ENCODE measurements around the gene HBD.

The HBD gene

DNA sequence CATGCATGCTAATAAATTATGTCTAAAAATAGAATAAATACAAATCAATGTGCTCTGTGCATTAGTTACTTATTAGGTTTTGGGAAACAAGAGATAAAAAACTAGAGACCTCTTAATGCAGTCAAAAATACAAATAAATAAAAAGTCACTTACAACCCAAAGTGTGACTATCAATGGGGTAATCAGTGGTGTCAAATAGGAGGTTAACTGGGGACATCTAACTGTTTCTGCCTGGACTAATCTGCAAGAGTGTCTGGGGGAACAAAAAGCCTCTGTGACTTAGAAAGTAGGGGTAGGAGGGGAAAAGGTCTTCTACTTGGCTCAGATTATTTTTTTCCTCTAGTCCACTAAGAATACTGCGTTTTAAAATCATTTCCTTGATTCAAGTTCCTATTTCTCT, 6.6 kb downstream of the HBD start:
- no peak for DNase-seq
- Histone ChIP-seq H3K9me3 (no peaks in the 10 kb centered on the region), H3K36me3 (no peaks in the 10 kb centered on the region), H3K27me3 (no peaks in the 10 kb centered on the region), H3K4me3 (ENCODE audit: low read depth, low read length) (no peak overlapping the region), H3K4me1 (no peaks in the 10 kb centered on the region)
- TF ChIP-seq, protein P1, sequence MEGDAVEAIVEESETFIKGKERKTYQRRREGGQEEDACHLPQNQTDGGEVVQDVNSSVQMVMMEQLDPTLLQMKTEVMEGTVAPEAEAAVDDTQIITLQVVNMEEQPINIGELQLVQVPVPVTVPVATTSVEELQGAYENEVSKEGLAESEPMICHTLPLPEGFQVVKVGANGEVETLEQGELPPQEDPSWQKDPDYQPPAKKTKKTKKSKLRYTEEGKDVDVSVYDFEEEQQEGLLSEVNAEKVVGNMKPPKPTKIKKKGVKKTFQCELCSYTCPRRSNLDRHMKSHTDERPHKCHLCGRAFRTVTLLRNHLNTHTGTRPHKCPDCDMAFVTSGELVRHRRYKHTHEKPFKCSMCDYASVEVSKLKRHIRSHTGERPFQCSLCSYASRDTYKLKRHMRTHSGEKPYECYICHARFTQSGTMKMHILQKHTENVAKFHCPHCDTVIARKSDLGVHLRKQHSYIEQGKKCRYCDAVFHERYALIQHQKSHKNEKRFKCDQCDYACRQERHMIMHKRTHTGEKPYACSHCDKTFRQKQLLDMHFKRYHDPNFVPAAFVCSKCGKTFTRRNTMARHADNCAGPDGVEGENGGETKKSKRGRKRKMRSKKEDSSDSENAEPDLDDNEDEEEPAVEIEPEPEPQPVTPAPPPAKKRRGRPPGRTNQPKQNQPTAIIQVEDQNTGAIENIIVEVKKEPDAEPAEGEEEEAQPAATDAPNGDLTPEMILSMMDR (IDR thresholded peaks at IDR 0.05; ENCODE audit: low read depth, low read length), result no peak

DNA sequence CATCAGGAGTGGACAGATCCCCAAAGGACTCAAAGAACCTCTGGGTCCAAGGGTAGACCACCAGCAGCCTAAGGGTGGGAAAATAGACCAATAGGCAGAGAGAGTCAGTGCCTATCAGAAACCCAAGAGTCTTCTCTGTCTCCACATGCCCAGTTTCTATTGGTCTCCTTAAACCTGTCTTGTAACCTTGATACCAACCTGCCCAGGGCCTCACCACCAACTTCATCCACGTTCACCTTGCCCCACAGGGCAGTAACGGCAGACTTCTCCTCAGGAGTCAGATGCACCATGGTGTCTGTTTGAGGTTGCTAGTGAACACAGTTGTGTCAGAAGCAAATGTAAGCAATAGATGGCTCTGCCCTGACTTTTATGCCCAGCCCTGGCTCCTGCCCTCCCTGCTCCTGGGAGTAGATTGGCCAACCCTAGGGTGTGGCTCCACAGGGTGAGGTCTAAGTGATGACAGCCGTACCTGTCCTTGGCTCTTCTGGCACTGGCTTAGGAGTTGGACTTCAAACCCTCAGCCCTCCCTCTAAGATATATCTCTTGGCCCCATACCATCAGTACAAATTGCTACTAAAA, 7.5 kb downstream of the HBD start, which contains the start of gene HBB:
TSS of gene HBB (minus strand) at position 340 of the 579 bp plus-strand sequence. CDS start at position 290, 50 bp downstream.
- no peaks in the 10 kb centered on the region for H3K4me1 ChIP-seq
- TF ChIP-seq, protein P1 (IDR thresholded peaks at IDR 0.05; ENCODE audit: low read depth, low read length), result no peak
- no peak for DNase-seq
- no peaks in the 10 kb centered on the region for H3K27me3 ChIP-seq
- no peaks in the 10 kb centered on the region for H3K9me3 ChIP-seq
- no peaks in the 10 kb centered on the region for H3K36me3 ChIP-seq
- no peak within 1 kb of the TSS for H3K4me3 ChIP-seq (ENCODE audit: low read depth, low read length)

DNA sequence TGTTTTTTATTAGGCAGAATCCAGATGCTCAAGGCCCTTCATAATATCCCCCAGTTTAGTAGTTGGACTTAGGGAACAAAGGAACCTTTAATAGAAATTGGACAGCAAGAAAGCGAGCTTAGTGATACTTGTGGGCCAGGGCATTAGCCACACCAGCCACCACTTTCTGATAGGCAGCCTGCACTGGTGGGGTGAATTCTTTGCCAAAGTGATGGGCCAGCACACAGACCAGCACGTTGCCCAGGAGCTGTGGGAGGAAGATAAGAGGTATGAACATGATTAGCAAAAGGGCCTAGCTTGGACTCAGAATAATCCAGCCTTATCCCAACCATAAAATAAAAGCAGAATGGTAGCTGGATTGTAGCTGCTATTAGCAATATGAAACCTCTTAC, 8.8 kb downstream of the HBD start:
- H3K9me3 ChIP-seq, result no peaks in the 10 kb centered on the region
- H3K36me3 ChIP-seq, result no peaks in the 10 kb centered on the region
- TF ChIP-seq, protein P1 (IDR thresholded peaks at IDR 0.05; ENCODE audit: low read depth, low read length), result no peak
- H3K27me3 ChIP-seq, result no peaks in the 10 kb centered on the region
- H3K4me1 ChIP-seq, result no peaks in the 10 kb centered on the region
- no peak for DNase-seq
- H3K4me3 ChIP-seq (ENCODE audit: low read depth, low read length), result no peak overlapping the region

DNA sequence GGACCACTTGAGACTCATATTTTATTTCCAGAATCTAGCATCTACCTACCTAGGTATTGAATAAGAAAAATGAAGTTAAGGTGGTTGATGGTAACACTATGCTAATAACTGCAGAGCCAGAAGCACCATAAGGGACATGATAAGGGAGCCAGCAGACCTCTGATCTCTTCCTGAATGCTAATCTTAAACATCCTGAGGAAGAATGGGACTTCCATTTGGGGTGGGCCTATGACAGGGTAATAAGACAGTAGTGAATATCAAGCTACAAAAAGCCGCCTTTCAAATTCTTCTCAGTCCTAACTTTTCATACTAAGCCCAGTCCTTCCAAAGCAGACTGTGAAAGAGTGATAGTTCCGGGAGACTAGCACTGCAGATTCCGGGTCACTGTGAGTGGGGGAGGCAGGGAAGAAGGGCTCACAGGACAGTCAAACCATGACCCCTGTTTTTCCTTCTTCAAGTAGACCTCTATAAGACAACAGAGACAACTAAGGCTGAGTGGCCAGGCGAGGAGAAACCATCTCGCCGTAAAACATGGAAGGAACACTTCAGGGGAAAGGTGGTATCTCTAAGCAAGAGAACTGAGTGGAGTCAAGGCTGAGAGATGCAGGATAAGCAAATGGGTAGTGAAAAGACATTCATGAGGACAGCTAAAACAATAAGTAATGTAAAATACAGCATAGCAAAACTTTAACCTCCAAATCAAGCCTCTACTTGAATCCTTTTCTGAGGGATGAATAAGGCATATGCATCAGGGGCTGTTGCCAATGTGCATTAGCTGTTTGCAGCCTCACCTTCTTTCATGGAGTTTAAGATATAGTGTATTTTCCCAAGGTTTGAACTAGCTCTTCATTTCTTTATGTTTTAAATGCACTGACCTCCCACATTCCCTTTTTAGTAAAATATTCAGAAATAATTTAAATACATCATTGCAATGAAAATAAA, 9.5 kb downstream of the HBD start:
- Histone ChIP-seq H3K36me3 (no peaks in the 10 kb centered on the region), H3K9me3 (no peaks in the 10 kb centered on the region), H3K4me1 (no peaks in the 10 kb centered on the region), H3K27me3 (no peaks in the 10 kb centered on the region), H3K4me3 (ENCODE audit: low read depth, low read length) (no peak overlapping the region)
- TF ChIP-seq, protein P1 (IDR thresholded peaks at IDR 0.05; ENCODE audit: low read depth, low read length), result no peak
- DNase-seq, result no peak

DNA sequence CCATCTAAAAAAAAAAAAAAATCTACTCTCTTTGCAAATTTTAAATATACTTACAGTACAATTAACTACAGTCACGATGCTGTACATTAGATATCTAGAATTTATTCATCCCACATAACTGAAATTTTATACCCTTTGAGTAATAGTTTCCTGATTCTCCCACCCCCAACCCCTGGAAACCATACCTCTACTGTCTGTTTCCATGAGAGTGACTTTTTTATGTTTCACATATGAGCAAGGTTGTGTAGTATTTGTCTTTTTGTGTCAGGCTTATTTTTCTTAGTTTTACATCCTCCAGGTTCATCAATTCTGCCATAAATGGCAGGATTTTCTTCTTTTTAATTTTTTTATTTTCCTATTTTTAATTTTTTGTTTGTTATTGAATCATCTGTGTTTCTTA, 10.6 kb downstream of the HBD start:
- DNase-seq, result no peak
- Histone ChIP-seq H3K27me3 (no peaks in the 10 kb centered on the region), H3K4me3 (ENCODE audit: low read depth, low read length) (no peak overlapping the region), H3K4me1 (no peaks in the 10 kb centered on the region), H3K9me3 (no peaks in the 10 kb centered on the region), H3K36me3 (no peaks in the 10 kb centered on the region)
- TF ChIP-seq, protein P1 (IDR thresholded peaks at IDR 0.05; ENCODE audit: low read depth, low read length), result no peak

DNA sequence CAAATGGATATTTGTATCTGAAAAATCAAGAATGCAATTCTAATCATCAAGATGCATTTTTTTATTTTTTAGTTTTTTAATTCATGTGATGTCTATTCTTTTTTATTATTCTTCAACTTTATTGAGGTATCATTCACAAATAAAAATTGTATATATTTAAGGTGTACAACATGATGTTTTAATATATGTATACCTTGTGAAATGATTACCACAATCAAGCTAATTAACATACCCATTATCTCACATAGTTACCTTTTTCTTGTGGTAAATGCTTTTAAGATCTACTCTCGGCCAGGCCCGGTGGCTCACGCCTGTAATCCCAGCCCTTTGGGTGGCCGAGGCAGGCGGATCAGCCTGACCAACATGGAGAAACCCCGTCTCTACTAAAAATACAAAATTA, 11.1 kb downstream of the HBD start:
- DNase-seq, result no peak
- Histone ChIP-seq H3K9me3 (no peaks in the 10 kb centered on the region), H3K4me3 (ENCODE audit: low read depth, low read length) (no peak overlapping the region), H3K4me1 (no peaks in the 10 kb centered on the region), H3K36me3 (no peaks in the 10 kb centered on the region), H3K27me3 (no peaks in the 10 kb centered on the region)
- TF ChIP-seq, protein P1 (IDR thresholded peaks at IDR 0.05; ENCODE audit: low read depth, low read length), result no peak

Data from BE2C (cell line).